NCI-H2081 (cell line): ENCODE measurements around the gene CBX1.

ENCODE experiments used
- DNase-seq, 2 experiments: peaks; one replicate each; lab custom pipeline; 2025; lab: John Stamatoyannopoulos, UW

The CBX1 gene

DNA sequence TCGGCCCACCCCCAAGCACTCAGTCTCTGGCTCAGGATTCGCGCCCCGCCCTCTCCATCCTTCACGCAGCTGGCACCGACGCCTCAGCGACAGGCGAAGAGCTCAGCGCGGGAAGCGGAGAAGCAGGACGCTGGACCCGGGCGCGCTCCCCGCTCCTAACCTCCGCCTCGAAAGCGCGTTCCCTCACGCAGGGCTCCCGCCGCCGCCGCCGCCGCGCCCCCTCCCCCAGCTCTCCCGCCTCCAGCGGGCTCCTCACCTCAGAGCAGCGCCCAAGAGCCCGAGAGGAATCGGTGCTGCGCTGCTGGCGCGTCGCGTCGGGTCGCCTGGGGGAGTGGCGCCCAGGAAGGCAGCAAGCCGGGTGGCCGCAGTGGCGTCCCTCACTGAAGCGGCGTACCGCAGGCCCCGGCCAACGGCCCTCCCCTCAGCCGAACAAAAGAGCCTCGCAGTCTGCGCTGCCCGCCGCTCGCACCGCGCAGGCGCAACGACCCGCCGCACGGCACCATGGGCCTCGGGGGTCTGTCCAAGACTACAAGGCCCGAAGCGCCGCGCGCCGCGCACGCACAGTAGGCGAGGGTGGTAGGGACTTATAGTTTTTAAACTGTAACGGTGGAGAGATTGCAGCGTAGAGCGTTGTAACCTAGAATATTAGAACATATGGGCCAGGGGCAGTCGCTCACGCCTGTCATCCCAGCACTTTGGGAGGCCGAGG lies at the start of gene CBX1:
TSS of gene CBX1 (minus strand) at position 467 of the 709 bp plus-strand sequence. CDS start 24,474 bp downstream, outside the sequence.
- DNase-seq = peak; percentile 97 to 98

DNA sequence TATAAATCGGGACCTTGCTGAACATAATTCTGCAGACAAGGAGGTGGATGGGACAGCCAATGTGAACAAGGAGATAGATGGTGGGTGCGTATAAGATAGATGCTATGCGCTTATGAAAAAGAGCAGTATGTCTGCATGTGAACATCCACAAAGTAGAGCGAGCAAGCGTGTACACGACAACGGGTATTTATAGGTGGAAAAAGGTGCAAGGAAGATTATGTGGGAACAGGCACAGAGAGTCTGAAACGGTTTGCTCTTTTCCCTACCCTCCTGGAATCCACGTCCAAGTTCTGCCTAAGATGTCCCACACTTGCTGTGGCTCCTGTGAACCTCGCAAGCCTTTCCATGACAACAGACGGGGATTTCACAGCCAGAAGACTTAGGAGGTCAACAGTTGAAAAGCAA lies 49.3 kb upstream of the CBX1 start:
- DNase-seq = no peak

DNA sequence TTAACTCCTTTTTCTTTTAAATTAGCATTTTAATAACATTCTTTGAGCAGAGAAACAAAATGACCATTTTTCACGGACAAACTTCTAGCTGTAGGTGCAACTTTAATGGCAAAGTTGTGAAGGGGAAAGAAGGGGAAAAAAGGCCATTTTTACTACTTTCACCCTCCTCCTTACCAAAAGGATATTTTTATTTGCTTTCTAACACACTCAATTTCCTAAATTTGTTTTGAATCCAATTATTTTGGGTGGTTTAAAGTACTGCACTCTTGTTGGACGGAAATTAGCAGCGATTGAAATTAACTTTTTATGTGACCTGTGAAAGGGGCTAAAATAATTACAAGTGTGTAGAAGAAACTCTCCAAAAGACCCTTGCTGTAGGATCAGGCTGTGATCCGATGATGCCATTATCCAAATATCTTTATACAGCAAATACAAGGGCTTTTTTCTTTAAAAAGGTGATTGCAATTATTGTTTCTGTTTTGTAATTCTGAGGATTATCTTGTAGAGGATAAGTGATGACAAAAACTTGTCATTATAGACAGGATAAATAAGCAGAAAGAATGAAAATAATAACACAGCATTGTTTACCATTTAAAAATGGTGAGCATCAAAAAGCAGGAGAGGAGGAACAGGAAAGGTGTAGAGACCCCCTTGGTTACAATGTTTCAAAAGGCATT lies 48.6 kb upstream of the CBX1 start:
- no peak for DNase-seq

DNA sequence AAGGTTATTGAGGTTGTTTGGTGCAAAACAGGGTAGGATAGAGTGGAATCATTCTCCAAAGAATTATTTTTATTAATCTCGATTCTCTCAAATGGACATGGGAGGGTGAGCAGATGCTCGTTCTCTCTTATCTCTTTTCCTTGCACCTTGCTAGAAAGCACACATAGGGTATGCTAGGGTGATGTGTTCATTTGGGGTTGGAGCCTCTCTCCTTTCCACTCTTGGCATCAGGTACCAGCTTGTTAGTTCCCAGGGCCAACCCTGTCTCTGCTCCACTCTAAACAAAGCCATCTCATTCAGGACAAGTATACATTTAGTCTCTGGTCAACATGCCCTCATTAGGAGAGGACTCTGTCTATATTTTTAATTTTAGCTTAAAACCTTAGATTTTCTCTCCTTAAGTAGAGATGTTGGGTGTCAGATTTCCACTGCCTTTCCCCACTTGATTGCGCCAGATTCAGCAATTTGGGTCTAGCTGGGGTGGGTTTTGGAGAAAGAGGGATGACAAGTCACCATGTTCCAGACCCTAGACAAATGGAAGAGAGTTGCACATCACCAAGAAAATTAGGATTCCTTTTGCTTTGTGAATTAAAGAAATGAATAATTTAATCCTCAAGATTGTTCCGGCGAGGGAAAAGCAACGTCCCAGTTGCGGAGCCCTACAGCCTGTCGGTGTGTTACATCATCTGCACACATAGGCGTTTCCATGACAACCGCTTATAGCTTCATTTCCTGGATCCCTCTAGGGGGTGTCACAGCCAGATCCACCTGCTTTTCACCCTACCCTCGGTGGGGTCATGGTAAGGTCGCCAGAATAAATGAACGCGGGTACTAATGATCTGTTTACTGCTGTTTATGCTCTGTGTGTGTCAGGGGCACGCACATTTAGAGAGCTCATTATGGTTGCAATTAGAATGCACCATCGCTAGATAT lies 47.8 kb upstream of the CBX1 start:
- peak; percentile 94 to 97 for DNase-seq

DNA sequence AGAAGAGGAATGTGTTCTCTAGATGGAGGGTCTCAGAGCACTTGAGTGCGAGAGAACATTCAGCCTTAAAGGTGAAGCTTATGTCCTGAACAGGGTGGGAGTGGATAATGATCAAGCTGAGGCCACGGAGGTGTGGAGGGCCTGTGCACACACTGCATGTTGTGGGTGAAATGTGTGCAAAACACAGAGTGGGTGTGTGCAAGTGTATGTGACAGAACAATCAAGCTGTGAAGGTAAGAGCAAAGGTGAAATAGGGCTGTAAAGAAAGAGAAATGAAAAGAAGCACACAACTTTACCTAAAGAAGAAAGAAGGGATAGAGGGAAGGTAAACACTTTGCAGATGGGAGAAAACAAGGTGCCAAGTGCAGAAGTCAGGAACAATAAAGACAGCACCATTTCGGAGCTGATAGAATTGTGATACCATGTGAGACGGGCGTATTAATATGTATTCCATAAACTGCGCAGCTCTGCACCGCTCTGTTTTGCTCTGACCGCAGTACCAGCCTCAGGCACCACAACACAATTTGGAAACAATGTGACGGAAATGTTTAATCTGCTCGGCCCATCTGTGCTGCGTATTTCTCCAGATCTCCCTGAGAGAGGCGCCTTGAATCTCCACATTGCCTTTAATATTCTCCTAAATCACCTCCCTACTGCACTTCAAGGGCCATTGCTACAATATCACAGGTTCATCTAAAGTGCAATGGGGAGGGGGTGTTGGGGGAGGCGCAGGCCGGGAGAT lies 46.9 kb upstream of the CBX1 start:
- peak; percentile 33 to 44 for DNase-seq

DNA sequence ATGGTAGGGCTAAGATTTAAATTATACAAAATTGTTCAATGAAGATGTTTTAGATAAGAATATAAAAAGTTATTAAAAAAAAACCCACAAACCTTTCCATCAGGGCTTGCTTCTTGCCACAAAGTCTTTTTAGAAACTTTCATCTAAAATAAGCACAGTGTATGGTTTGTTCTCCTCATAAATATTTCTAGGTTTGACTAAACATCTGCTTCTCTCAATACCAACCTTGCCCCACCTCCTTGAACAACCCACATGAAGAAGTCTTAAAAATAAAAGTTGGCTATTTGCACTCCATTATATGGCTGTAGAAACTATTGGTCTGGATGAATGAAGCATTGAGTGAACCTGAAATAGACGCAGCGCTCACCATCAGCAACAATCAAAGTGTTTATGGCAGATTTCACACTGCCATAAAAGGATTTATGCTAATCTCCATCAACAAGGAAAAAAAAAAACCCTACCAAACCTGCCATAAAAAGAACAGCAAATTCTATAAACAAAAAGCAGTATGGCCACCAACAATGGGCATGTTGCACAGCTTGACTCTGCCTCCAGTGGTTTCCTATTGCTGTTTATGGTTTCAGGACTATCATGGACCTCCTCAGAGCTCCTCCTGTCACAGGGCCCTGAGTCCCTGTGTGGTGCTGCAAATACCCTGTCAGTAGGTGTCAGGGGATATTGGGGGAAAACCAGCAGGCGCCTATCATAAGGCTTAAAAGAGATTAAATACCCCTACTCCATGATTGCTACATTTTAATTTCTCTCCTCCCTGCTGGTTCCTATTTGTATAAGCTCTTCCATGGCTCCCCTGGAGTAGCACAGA lies 43.9 kb upstream of the CBX1 start:
- DNase-seq = no peak

DNA sequence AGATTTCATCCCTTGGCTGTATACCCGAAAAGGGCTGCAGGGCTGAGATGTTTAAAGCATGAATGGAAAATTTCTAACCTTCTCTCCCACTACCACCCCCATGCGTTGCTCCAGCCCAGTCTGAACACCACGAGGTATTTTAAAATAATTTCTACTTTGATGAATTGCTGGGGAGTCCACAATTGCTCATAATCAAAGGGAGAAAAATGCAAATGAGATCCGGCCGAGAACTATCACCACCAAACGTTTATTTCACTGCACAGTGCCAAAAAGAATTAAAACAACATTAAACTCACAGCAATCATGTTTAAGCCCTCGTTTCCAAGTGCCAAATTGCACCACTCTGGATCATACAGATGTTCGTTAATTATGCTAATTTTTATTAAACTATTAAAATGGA lies 43.0 kb upstream of the CBX1 start:
- no peak for DNase-seq

DNA sequence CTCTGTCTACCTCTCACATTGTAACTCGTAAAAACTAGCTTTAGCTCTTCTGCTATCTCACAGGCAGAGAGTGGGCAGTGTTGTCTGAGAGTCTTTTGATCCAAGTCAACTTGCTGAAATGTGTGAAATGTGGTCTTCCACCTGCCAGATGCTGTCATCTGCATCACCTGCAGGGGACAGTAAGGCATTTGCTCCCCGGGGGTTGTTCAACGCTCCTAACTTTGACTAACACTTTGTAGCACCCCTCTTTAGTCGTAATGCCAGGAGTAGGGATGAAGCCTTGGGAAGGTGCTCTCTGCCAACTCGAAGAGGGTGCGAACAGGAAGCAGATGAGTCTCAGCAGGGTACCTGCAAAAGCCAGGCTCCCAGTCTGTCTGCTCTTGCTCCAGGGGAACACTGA lies 42.4 kb upstream of the CBX1 start:
- peak; percentile 40 to 73 for DNase-seq

DNA sequence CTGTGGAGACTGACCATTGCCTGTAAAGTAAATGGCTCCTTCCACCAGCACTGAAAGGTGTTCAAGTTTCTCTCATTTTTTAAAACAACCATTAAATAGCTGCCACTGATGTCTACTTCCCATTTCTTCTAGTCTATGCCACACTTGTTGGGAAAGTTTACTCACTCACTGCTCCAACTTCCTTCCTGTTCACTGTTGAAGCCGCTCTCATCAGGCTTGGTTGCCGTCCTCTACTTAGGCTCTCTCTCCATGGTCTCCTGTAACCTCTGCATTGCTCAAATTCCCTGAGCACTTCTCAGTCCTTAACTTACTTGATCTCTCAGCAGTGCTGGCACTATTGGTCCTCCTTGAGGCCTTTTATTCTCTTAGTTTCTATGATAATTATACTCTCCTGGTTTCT lies 38.7 kb upstream of the CBX1 start:
- DNase-seq = no peak

DNA sequence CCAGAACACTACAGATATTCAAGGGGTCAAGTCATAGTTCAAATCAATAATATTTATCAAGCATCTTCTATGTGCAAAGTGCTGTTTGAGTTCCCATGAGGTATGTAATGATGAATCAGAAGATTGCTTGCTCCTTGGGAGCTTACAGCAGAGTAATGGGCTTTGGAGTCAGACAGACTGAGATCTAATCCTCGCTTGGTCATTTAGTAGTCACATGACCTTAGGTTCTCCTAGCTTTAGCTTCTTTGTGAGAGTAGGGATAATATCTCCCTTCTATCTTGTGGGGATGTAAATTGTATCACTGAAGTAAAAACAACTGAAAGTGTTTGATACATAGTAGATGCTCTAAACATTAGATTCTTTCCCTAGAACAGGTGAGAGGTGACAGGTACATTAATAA lies 36.4 kb upstream of the CBX1 start:
- DNase-seq = no peak

DNA sequence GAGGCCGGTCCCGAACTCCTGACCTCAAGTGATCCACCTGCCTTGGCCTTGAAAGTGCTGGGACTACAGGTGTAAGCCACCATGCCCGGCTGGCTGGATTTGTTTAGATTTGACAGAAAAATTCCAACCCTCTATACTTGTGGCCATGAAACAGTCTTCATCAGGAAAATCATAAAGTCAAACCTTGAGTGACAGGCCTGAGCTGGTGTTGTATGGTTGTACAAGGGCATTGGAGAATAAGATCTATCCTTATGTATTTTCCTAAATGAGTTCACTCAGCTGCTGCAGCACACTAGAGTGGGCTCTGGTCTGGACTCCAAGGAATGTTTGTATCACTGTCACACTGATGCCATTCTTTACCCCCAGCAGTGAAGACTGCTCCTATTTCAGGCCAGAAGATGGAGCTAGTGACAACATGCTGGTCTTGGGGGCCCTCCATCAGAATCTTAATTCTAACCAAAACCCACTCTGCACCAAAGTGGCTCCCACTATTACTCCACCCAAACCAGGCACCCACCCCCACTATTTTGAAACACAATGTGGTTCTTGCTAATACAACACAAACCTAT lies 33.7 kb upstream of the CBX1 start:
- DNase-seq = no peak

DNA sequence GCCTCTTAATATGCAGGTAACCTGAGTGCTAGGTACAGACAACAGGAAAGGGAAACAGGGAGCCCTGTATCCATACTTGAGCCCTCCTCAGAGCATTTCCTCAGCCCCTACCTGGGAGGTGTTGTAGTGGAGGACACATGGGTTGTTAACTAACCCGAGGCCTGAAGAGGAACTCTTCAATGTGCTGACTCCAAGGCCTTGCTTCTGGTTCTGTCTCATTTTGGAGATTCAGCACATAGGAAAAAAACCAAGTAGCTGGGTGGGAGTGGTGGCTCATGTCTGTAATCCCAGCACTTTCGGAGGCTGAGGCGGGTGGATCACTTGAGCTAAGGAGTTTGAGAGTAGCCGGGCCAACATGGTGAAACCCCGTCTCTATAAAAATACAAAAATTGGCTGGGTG lies 31.1 kb upstream of the CBX1 start:
- DNase-seq = no peak

DNA sequence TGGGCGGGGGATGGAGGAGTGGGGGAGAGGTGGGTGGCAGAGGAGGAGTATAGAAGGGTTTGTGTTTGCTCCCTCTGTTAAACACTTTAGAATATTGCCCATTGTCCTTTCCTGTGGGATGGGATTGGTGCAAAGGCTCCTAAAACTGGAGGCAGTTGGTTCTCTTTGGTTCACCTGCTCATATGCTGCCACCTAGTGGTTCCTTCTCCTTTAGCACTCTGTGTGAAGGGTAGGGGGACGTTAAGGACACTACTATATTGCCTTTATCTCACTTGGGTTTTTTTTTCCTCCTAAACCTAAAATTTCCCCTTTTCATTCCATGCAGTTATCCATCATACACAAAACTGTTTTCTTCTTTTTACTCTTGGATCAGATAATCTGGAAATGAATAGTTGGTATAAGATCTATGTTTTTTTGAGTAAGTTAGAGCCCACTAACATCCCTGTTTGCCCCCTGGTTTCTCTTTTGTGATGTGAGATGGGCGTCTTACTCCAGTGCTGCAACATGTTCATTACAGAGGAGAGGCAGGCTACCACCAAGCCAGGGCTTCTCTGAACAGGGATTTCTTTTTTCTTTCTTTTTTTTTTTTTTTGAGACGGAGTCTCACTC lies 30.0 kb upstream of the CBX1 start:
- peak; percentile 84 to 87 for DNase-seq

DNA sequence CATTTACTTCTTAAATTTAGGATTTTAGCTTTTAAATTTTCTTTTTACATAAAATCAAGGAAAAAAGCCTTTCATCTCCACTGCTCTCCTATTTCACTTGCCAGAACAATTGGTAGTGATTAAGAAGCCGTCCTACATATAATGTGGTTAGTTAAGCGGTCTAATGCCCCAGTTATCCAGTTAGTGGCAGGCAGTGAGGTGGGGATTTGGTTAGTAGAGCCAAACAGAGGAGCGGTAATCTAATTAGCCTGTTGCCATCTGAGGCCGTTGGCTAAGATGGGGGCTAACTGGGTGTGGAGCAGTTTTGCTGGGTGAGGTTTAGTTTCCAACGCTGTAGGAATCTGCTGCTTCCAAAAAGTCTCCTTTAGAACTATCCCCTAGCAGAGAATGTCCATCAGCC lies 28.7 kb upstream of the CBX1 start:
- no peak for DNase-seq

DNA sequence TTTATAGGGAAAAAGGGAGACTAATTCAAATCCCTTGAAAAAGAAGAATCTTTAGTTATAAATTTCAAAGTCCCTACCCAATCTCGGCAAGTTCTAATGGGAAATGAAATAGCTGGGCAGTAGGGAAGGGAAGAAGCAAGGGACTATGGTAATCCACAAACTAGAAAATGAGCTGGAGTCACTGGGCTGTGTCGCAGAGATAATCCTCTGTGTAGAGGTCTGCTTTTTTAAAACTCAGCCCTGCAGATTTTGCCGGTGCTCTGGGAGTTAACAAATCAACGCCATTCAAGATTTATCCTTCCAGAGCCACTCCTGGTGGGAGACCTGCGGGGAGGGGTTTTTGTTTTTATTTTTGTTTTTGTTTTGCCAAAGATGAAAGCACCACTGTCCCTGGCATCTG lies 27.1 kb upstream of the CBX1 start:
- DNase-seq = no peak

DNA sequence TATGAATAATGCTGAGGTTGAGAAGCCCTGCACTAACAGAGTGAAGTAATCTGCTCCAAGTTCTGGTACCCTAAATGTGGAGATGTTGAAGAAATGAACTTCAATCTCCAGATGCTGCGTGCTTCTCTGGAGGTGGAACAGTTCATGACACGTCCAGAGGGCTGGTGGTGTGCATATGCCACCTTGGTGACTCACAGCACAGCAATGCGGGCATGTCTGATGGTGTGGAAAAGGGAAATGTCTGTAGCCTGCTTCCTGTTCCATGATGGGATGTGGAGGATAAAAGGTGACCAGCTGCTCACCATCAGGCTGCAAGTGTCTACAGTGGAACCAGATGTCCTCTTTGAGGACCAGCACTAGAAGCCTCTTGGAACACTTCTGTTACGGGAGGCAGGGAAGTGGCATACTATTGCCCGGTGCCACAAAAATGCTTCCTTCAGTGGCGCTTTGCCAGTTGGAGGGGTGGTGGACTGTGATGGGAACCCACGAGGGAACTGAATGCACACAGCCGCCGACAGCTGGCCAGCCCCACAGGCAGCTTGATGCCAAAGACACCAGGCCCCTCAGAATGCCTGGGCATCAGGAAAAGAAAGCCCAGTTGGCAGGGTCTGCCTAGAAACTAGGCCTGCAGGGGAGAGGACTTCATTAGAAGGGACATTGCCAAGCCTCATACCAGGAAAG lies 26.2 kb upstream of the CBX1 start:
- DNase-seq = no peak

DNA sequence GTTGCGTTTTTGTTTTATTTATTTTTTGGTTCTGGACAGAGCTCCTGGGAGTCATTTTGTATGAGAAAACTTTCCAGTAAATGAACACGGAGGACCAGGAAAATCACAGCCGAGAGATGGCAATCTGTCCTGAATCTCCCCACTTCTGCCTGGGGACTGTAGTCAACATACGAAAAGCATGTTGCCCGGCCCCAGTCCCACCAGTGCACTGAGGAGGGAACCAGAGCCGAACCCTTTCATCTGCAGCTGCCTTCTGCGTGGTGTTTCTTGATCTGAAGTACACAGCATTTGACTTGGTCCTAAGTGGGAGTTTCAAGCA lies 25.2 kb upstream of the CBX1 start:
- DNase-seq = no peak

DNA sequence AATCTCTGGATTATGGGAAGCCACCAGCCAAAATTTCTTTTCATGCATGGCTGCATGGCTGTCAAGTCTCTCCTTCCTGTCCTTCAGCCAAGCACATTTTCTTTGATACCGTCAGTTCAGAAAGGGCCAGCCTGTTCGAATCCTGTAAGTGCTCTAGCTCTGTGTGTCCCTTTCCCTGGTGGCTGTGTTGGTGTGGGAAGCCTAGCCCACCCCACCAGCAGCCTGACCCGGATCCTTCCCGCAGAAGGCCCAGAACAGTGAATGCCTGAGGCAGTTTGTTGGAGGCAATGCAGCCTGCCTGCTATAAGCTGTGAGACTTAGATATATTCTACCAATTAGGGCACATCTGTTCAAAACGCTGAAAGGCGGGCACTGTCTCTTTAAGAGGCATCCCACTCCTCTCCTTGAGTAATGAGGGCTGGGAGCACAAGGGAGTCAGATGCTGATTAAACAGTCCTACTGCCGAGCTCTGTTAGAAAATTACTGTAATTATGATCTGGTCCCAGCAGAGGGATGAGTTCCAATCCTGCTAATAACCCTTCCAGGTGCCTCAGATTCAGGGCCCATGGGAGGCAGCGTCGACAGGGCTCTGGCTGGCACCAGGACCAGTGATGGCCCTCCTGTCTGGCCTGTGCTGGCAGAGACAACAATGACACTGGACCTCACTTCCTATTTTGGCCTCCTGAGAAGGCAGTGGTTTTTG lies 24.7 kb upstream of the CBX1 start:
- DNase-seq = peak; percentile 45 to 74

DNA sequence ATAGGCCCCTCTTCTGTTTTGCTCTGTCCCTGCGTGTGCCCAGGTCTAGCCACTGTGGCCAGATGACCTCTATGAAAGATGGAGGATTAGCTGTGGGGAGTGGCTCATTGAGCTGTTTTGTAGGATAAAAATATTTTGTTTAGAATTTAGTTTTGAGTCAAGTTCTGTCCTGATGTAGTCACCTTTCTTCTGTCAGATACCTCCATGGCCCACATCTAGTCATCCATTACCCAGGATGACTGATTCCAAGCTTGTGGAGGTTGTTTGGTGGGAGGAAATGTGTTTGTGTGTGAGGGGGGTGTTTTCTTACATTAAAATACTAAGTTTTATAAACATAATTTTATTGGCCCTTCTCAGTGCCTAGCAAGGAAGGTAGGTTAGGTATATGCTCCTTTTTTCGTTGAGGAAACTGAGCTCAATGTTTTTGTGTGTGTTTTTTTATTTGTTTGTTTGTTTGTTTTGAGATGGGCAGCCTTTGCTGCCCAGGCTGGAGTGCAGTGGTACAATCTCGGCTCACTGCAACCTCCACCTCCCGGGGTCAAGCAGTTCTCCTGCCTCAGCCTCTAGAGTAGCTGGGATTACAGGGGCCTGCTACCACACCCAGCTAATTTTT lies 22.6 kb upstream of the CBX1 start:
- DNase-seq = no peak
